ENCODE results near the gene ATF4. TPM values are rescaled to one million over a fixed set of nuclear protein-coding genes. Genes with fewer than 3 reads are reported as not detected.

Gene ATF4
- total RNA-seq, 1 experiment from 2014 or later = 488 TPM

DNA sequence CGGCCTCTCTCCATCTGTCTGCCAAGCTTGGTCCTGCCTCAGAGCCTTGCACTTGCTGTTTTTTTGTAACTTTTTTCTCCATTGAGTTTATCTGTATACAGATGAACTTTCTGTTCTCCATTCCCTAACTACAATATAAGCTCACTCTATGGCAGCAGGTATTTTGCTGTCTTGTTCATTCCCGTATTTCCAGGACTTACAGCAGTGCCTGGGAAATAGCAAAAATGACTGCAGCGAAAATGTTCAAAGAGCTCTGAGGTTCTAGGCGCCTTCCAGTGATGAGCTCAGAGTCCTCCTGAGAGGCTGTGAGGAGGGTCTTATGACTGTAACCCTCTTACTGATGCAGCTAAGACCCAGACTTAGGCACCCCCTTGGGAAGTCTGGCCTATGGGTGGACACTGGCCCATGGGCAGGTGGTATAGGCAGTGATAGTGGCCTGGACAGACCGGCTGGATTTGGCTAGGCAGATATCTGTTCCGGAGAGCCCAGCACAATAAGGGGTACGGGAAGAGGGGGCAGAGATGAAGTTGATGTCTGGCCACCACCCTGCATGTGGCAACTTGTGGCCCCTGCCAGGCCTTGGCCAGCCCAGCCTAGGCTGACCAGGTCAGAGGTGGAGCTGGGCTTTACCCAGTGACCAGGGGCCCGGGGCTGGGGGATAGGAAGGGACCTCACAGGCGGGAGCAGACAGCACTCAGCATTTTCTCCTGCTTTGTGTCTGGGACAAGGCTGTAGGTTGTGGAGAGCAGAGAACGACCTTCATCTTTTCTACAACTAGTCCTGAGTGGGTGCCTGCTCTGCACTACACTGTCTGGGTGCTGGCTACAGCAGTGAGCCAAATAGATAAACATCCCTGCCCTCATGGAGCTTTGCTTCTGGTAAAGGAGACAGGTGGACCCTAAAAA lies 4.6 kb downstream of the ATF4 start:
- POLR2A ChIA-PET (ENCODE audit: unreplicated experiment) = interaction anchor here (0.5 to 0.6 kb wide), 4 partner anchors 24 to 500 kb away, joined by 3 to 15 read pairs (median 3); partner anchors contain the start of gene TAB1
- peaks cover 40% of the 10 kb centered on the region for H3K36me3 ChIP-seq (ENCODE audit: low read depth)
- H3K27ac ChIP-seq = peak overlapping the region; percentile 17; the same call in 1 of the 2 replicates
- no peaks in the 10 kb centered on the region for H3K27me3 ChIP-seq (ENCODE audit: insufficient read depth, low read depth)
- DNase-seq = peak in 1 of 2 experiments; percentile 33
- no TSS peak for BruUV-seq (replicated peaks)
- peaks cover 43% of the 10 kb centered on the region for H3K4me1 ChIP-seq (replicated peaks; ENCODE audit: insufficient read depth)
- TF ChIP-seq EZH2 (IDR thresholded peaks at IDR 0.05; ENCODE audit: low read depth) = no peak
- no peak for TF ChIP-seq CTCF (conservative IDR thresholded peaks at IDR 0.05)
- H3F3A ChIP-seq (ENCODE audit: insufficient read depth, low read depth) = peaks cover 85% of the 10 kb centered on the region
- H3K79me2 ChIP-seq (ENCODE audit: low read depth) = peaks cover 46% of the 10 kb centered on the region
- intact Hi-C loops (cut with micrococcal nuclease; ENCODE audit: unreplicated experiment) = loop anchor here (5.0 to 10.0 kb wide), 5 partner anchors 280 to 773 kb away; partner anchors contain the start of genes CBX7 and PDGFB
- CTCF ChIA-PET = interaction anchor here (0.9 kb wide), 1 partner anchor 187 kb away, joined by 3 read pairs; no protein-coding TSS in a partner anchor
- no peak overlapping the region for H2AFZ ChIP-seq
- H3K4me2 ChIP-seq = no peak overlapping the region
- peaks cover 81% of the 10 kb centered on the region for H4K20me1 ChIP-seq (ENCODE audit: insufficient read depth)
- no peaks in the 10 kb centered on the region for H3K9me3 ChIP-seq (ENCODE audit: insufficient read depth, low read depth)
- no peaks in the 10 kb centered on the region for H3K9me2 ChIP-seq (ENCODE audit: insufficient read depth)
- no peak overlapping the region for H3K4me3 ChIP-seq

DNA sequence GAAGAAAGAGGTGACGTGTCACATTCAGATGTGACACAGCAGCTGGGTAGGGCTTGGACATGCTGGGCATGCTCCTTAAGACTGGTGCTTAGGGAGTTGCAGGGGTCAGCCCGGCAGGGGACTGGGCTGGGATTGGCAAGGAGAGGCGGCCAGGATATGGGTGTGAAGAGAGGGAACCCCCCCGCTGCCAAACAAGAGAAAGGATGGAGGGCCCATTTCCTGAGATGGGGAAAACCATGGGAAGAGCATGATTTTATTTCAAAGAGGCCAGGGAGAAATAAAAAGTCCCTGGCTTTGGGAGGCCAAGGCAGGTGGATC lies 5.3 kb downstream of the ATF4 start:
- H3K9me2 ChIP-seq (ENCODE audit: insufficient read depth) = no peaks in the 10 kb centered on the region
- H3K27me3 ChIP-seq (ENCODE audit: insufficient read depth, low read depth) = no peaks in the 10 kb centered on the region
- no peak overlapping the region for H2AFZ ChIP-seq
- H3K79me2 ChIP-seq (ENCODE audit: low read depth) = peaks cover 50% of the 10 kb centered on the region
- no TSS peak for BruUV-seq (replicated peaks)
- peak in 1 of 2 experiments; percentile 29 for DNase-seq
- H3K4me2 ChIP-seq = no peak overlapping the region
- H4K20me1 ChIP-seq (ENCODE audit: insufficient read depth) = peaks cover 81% of the 10 kb centered on the region
- peaks cover 43% of the 10 kb centered on the region for H3K4me1 ChIP-seq (replicated peaks; ENCODE audit: insufficient read depth)
- ChIA-PET CTCF (interaction anchor here (0.7 kb wide), 1 partner anchor 24 kb away, joined by 3 read pairs; the partner anchor contains the start of gene MIEF1), POLR2A (ENCODE audit: unreplicated experiment) (interaction anchor here (0.7 kb wide), 1 partner anchor 110 kb away, joined by 3 read pairs; no protein-coding TSS in a partner anchor)
- H3F3A ChIP-seq (ENCODE audit: insufficient read depth, low read depth) = peaks cover 91% of the 10 kb centered on the region
- H3K4me3 ChIP-seq = no peak overlapping the region
- TF ChIP-seq CTCF (conservative IDR thresholded peaks at IDR 0.05) (no peak), EZH2 (IDR thresholded peaks at IDR 0.05; ENCODE audit: low read depth) (no peak)
- no peaks in the 10 kb centered on the region for H3K9me3 ChIP-seq (ENCODE audit: insufficient read depth, low read depth)
- H3K27ac ChIP-seq = peak overlapping the region; percentile 17; the same call in 1 of the 2 replicates
- peaks cover 40% of the 10 kb centered on the region for H3K36me3 ChIP-seq (ENCODE audit: low read depth)
- intact Hi-C loops (cut with micrococcal nuclease; ENCODE audit: unreplicated experiment) = loop anchor here (5.0 to 10.0 kb wide), 3 partner anchors 281 to 758 kb away; partner anchors contain the start of gene PDGFB

DNA sequence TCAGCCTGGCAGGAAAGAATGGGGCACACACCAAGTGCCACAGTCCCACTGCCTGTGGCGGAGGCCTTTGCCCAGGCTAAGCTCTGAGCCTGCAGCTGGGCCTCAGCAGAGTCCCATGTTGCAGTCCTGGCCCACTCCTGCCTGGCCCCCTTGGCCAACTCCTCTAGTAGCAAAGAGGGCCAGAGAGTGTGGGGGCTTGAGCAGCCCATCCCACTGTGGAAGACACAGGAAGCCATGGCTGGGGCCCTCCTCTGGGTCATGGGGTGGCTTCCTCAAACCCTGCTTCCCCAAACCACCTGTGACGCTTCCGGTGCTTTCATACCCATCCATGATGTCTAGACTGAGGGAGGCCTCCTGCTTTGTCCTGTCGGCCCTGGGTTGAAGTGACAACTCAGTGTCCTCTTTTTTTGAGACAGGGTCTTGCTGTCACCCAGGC lies 6.4 kb downstream of the ATF4 start:
- peaks cover 50% of the 10 kb centered on the region for H3K79me2 ChIP-seq (ENCODE audit: low read depth)
- no peak overlapping the region for H3K4me2 ChIP-seq
- H3K27ac ChIP-seq = 0 out of 2 replicates have a peak overlapping the region, but pooled peaks have one; percentile 19
- no peaks in the 10 kb centered on the region for H3K9me3 ChIP-seq (ENCODE audit: insufficient read depth, low read depth)
- H3K4me3 ChIP-seq = no peak overlapping the region
- BruUV-seq (replicated peaks) = no TSS peak
- intact Hi-C loops (cut with micrococcal nuclease; ENCODE audit: unreplicated experiment) = loop anchor here (5.0 to 10.0 kb wide), 3 partner anchors 282 to 759 kb away; partner anchors contain the start of gene PDGFB
- TF ChIP-seq CTCF (conservative IDR thresholded peaks at IDR 0.05) = no peak
- TF ChIP-seq EZH2 (IDR thresholded peaks at IDR 0.05; ENCODE audit: low read depth) = no peak
- DNase-seq = peak in 1 of 2 experiments; percentile 35
- peaks cover 94% of the 10 kb centered on the region for H3F3A ChIP-seq (ENCODE audit: insufficient read depth, low read depth)
- peaks cover 75% of the 10 kb centered on the region for H4K20me1 ChIP-seq (ENCODE audit: insufficient read depth)
- POLR2A ChIA-PET (ENCODE audit: unreplicated experiment) = no interaction called here
- H3K9me2 ChIP-seq (ENCODE audit: insufficient read depth) = no peaks in the 10 kb centered on the region
- H3K4me1 ChIP-seq (replicated peaks; ENCODE audit: insufficient read depth) = peaks cover 52% of the 10 kb centered on the region
- H3K27me3 ChIP-seq (ENCODE audit: insufficient read depth, low read depth) = no peaks in the 10 kb centered on the region
- CTCF ChIA-PET = interaction anchor here (0.6 to 0.7 kb wide), 4 partner anchors 127 to 788 kb away, joined by 3 to 10 read pairs (median 6); partner anchors contain the start of gene TAB1
- no peak overlapping the region for H2AFZ ChIP-seq
- H3K36me3 ChIP-seq (ENCODE audit: low read depth) = peaks cover 32% of the 10 kb centered on the region

Measured in PC-9 (cell line).